Measurements from ENCODE around the gene ANO2.

- TF ChIP-seq POLR2AphosphoS5 (IDR thresholded peaks at IDR 0.05; ENCODE audit: low read depth, low read length) (no peak), SIN3A (IDR thresholded peaks at IDR 0.05; ENCODE audit: borderline replicate concordance, insufficient read depth, low read length) (no peak), TAF1 (IDR thresholded peaks at IDR 0.05; ENCODE audit: borderline replicate concordance, insufficient read depth, low read length) (no peak)
Observed at GRCh38 chr12:5619628-5620027, 325.4 kb downstream of the ANO2 start.
